ENCODE data around the gene UBA6.

UBA6 gene

DNA sequence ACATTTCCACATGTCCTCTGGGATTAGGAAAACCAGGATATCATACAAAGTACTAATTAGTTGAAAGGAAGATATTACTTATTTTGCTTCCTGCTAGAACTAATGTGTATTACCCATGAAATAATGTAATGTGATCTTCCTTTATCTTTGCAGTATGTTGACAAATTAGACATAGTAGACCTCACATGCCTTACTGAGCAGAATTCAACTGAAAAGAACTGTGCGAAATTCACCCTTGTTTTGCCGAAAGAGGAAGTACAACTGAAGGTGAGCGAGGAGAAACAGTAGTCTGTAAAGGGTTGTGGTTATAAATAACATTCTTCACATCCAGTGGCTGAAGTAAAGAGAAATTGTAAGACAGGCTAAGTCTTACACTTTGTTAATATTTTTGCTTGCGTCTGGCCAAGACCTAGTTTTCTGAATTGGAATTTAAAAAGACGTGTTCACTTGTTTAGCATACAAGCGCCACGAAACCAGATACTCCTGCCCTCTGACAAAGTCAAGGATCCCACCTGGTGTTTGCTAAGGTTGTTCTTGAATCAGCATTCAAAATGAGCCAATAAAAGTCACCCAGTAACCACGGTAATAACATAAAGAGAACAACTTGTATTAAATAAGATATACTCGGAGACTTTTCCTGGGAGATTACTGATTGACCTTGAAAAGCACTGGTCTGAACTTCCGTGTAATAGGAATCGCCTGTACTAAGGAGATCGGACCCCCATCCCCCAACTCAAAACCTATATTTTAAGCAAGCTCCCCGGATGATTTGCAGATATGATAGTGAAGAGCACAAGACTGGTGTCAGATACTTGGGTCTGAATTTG is 125.5 kb downstream of the UBA6 start:
- DNase-seq: no peak

- DNase-seq: no peak
Observed at GRCh38 chr4:67573193-67573592, 127.8 kb downstream of the UBA6 start.

DNA sequence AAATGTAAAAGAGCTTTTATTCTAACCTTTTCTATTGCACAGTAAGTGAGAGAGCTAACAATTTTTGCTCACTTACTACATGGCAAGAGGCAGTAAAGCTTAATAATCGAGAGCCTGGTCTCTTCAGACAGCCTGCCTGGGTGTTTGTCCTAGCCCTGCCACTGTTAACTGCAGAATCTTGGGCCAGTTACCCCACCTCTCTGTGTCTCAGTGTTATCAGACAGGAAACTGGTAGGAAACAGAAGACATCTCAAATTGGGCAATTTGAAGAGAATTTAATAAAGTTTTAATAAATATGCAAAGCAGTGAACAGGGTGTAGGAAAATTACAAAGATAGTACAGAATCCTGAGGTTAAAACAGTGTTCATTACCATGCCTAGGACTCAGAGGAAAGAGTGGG is 129.0 kb downstream of the UBA6 start:
- DNase-seq: no peak

DNA sequence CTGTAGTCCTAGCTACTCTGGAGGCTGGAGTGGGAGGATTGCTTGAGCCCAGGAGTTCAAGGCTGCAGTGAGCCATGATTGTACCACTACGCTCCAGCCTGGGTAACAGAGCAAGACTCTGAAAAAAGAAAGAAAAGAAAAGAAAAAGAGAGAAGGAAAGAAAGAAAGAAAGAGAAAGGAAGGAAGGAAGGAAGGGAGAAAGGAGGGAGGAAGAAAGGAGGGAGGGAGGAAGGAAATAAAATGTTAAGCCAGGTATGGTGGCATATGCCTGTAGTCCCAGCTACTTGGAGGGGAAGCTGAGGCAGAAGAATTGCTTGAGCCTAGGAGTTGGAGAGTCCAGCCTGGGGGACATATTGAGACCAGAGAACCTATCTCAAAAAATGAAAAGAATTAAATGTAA is 130.4 kb downstream of the UBA6 start:
- DNase-seq: no peak

- DNase-seq: no peak
Observed at GRCh38 chr4:67568820-67569219, 132.1 kb downstream of the UBA6 start.

DNA sequence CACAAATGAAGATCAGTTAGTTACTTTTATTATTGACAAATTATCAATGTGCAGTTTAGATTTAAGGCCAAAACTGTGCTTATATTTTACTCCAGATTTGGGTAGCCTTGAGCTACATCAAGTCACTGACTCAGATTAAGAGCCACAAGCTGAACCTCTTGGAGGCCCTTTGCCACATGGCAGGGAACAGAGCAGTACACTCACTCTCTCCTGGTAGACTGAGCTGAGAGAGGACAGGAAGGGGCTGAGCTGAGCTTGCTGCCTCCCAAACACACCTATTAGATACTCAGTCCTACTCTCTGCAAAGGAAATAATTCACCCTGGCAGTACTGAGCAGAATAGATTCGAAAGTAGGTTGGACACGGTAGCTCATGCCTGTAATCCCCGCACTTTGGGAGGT is 134.6 kb downstream of the UBA6 start:
- DNase-seq: peak; percentile 28

DNA sequence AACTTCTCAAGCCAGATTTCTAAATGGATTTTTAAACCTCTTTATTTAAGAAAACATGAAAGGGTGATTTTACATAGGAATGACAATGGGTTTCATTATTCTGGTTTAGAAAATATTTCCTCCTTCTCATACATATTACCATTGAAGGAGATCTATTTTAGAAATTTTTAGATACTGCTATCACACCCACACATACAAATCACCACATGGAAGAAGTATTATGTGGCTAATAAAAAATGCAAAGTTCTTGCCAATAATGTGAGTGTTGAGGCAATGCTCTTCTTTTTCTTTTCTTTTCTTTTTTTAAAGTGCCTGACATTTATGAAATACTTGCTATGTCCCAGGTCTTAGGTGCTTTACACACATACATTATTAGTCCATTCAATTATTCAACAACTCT is 135.7 kb downstream of the UBA6 start:
- DNase-seq: no peak
